HUES64 (cell line): ENCODE measurements around the gene GRAMD1B.

ENCODE experiments used
- H3K27ac ChIP-seq: 2 replicates; pipeline ENCODE4 v1.7.0; 2013; ENCODE audit warnings: low read depth, low read length, inconsistent platforms
- H3K27me3 ChIP-seq: 2 replicates; pipeline ENCODE4 v1.6.1; 2013; ENCODE audit warnings: mild to moderate bottlenecking, low read length; ENCODE audit not compliant: insufficient read depth
- H3K36me3 ChIP-seq: 2 replicates; pipeline ENCODE4 v1.6.1; 2013; ENCODE audit warnings: mild to moderate bottlenecking, low read length; ENCODE audit not compliant: insufficient read depth
- H3K4me1 ChIP-seq: 2 replicates; pipeline ENCODE4 v1.6.1; 2013; ENCODE audit warnings: mild to moderate bottlenecking, low read length, moderate library complexity; ENCODE audit not compliant: insufficient read depth
- H3K4me3 ChIP-seq: 2 replicates; pipeline ENCODE4 v1.5.1; 2013; ENCODE audit warnings: mild to moderate bottlenecking, low read length, moderate library complexity
- H3K9ac ChIP-seq: 2 replicates; pipeline ENCODE4 v1.6.1; 2013; ENCODE audit warnings: mild to moderate bottlenecking, low read depth, low read length
- H3K9me3 ChIP-seq: 2 replicates; pipeline ENCODE4 v1.6.1; 2013; ENCODE audit warnings: low read depth, low read length; ENCODE audit not compliant: insufficient read depth
- WGBS: fragments of 150-250, 120-280 bp; methylation state at CpG from one replicate; pipeline ENCODE4 v1.1.7; 2013; ENCODE audit warnings: missing lambda C conversion rate; 5-methylcytosine and 5-hydroxymethylcytosine counted together

GRAMD1B gene

DNA sequence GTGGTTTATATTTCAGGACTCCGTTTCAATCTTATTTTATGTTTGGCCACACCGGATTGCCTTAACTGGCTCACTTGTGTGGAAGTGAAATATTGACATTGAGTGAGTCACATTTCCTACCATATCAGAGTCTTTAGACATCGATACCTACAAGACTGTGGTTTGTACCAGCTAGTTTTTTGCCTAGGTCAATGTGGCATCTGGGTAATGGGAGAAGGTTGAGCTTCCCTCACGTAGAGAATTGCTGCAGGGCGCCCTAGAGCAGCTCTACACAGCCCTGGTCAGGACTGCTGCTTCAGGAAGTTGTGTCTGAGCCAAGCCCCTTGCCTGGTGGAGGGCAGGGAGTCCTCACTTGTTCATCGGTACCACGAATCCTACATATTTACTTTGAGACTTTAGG lies 1.6 kb downstream of the GRAMD1B start:
- Histone ChIP-seq H3K4me1 (peaks cover 35% of the 10 kb centered on the region), H3K36me3 (no peaks in the 10 kb centered on the region), H3K27ac (no peak overlapping the region), H3K27me3 (peaks cover 41% of the 10 kb centered on the region), H3K9me3 (no peaks in the 10 kb centered on the region), H3K4me3 (peak overlapping the region; percentile 70), H3K9ac (no peak overlapping the region)
- WGBS = 68% methylated on average over 7 of the region's 7 CpGs

DNA sequence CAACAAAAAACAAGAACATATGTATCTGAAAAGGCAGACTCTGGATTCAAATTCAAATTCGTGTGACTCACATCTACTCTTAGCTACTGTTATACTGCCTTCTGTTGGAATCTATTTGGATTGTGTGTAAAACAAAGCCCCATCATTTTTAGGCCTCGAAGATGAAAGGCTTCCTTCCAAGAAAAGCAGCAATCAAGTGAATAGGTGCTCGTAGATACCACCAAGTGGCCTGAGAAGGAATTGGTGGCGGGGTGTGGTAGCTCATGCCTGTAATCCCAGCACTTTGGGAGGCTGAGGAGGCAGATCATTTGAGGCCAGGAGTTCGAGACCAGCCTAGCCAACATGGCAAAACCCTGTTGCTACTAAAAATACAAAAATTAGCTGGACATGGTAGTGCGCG lies 4.2 kb downstream of the GRAMD1B start:
- 86% methylated on average over 6 of the region's 7 CpGs for WGBS
- H3K36me3 ChIP-seq = no peaks in the 10 kb centered on the region
- H3K27ac ChIP-seq = no peak overlapping the region
- H3K9me3 ChIP-seq = no peaks in the 10 kb centered on the region
- no peak overlapping the region for H3K4me3 ChIP-seq
- peaks cover 40% of the 10 kb centered on the region for H3K4me1 ChIP-seq
- peaks cover 15% of the 10 kb centered on the region for H3K27me3 ChIP-seq
- no peak overlapping the region for H3K9ac ChIP-seq

DNA sequence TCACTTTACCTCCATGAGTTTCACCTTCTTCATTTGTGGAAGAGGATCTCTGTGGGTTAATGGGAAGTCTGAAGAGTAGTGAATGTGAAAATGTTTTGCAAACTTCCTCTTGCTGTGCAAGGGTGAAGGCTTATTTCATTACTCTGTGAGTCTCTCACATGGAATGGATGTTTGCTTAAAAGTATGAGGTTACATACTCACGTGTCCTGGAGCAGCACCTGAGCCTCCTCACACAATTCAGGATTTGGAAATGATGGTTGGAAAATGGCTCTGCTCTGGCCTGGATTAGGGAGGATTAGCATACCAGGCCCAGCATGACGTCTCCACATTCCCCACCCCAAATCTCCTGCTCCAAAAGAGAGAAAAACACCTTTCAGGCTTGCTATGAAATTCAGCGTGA lies 4.8 kb downstream of the GRAMD1B start:
- peak overlapping the region; percentile 46; the same call in 1 of the 2 replicates for H3K27ac ChIP-seq
- H3K4me3 ChIP-seq = no peak overlapping the region
- H3K4me1 ChIP-seq = peaks cover 34% of the 10 kb centered on the region

GRCh38 chr11:123437236-123437979 lies 7.3 kb downstream of the GRAMD1B start:
- WGBS = 88% methylated on average over 8 of the region's 9 CpGs
- Histone ChIP-seq H3K4me3 (no peak overlapping the region), H3K4me1 (peaks cover 27% of the 10 kb centered on the region), H3K36me3 (no peaks in the 10 kb centered on the region), H3K27me3 (no peaks in the 10 kb centered on the region), H3K9me3 (no peaks in the 10 kb centered on the region), H3K9ac (no peak overlapping the region), H3K27ac (no peak overlapping the region)

More for the DNA sequence above, 4.8 kb downstream of the GRAMD1B start:
- 27% methylated on average over 2 of the region's 3 CpGs for WGBS
- no peaks in the 10 kb centered on the region for H3K9me3 ChIP-seq
- H3K36me3 ChIP-seq = no peaks in the 10 kb centered on the region
- H3K9ac ChIP-seq = no peak overlapping the region; the same call in 1 of the 2 replicates
- H3K27me3 ChIP-seq = peaks cover 13% of the 10 kb centered on the region

DNA sequence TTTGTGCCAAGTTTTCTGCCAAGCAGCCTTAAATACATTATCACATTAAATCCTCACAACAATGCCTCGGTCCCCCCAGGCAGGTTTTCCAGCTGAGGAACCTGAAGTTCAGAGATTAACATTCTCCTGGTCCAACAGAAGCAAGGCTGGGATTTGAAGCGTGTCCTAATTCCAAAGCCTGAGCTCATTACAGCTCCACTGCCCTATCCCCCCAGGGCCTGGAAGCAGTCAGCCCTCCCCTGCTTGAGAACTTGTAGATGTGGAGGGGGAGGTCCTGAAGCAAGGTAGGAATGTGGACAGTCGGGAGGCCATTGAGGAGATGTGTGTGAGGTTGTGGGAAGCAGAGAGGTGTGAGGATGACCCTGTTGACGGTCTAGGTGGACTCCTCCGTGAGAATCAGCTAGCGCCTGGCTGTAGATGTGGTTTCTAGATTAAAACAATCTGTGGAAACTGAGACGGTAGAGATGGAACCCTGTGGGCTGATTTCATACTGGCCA lies 8.1 kb downstream of the GRAMD1B start:
- Histone ChIP-seq H3K36me3 (no peaks in the 10 kb centered on the region), H3K9ac (no peak overlapping the region), H3K9me3 (no peaks in the 10 kb centered on the region), H3K27ac (no peak overlapping the region), H3K4me1 (peaks cover 27% of the 10 kb centered on the region), H3K27me3 (no peaks in the 10 kb centered on the region), H3K4me3 (no peak overlapping the region)
- 67% methylated on average over 7 of the region's 7 CpGs for WGBS

- Histone ChIP-seq H3K4me3 (no peak overlapping the region), H3K9ac (no peak overlapping the region), H3K27me3 (no peaks in the 10 kb centered on the region), H3K9me3 (no peaks in the 10 kb centered on the region), H3K4me1 (peaks cover 31% of the 10 kb centered on the region), H3K27ac (no peak overlapping the region), H3K36me3 (no peaks in the 10 kb centered on the region)
- 94% methylated on average over 4 of the region's 4 CpGs for WGBS
Observed at GRCh38 chr11:123439616-123440015, 9.5 kb downstream of the GRAMD1B start.

- Histone ChIP-seq H3K9ac (no peak overlapping the region), H3K9me3 (no peaks in the 10 kb centered on the region), H3K27me3 (no peaks in the 10 kb centered on the region), H3K4me1 (peaks cover 26% of the 10 kb centered on the region), H3K4me3 (no peak overlapping the region), H3K36me3 (0 out of 2 replicates have a peak, but pooled peaks cover 2% of the 10 kb centered on the region), H3K27ac (no peak overlapping the region)
- 95% methylated on average over 5 of the region's 5 CpGs for WGBS
Observed at GRCh38 chr11:123441161-123441560, 11.1 kb downstream of the GRAMD1B start.

- WGBS = 87% methylated on average over 5 of the region's 5 CpGs
- Histone ChIP-seq H3K27ac (peak overlapping the region; percentile 90), H3K27me3 (no peaks in the 10 kb centered on the region)
Observed at GRCh38 chr11:123443851-123444623, 14.0 kb downstream of the GRAMD1B start.

GRCh38 chr11:123448823-123449222 lies 18.8 kb downstream of the GRAMD1B start:
- no peak overlapping the region for H3K4me3 ChIP-seq
- WGBS = 91% methylated on average over 8 of the region's 8 CpGs
- H3K36me3 ChIP-seq = 0 out of 2 replicates have a peak, but pooled peaks cover 2% of the 10 kb centered on the region
- no peaks in the 10 kb centered on the region for H3K9me3 ChIP-seq
- H3K4me1 ChIP-seq = peaks cover 18% of the 10 kb centered on the region; the same call in 1 of the 2 replicates
- H3K27ac ChIP-seq = no peak overlapping the region
- no peaks in the 10 kb centered on the region for H3K27me3 ChIP-seq
- H3K9ac ChIP-seq = no peak overlapping the region

More at GRCh38 chr11:123443851-123444623, 14.0 kb downstream of the GRAMD1B start:
- Histone ChIP-seq H3K9me3 (no peaks in the 10 kb centered on the region), H3K9ac (no peak overlapping the region), H3K4me3 (no peak overlapping the region), H3K36me3 (0 out of 2 replicates have a peak, but pooled peaks cover 2% of the 10 kb centered on the region), H3K4me1 (peaks cover 16% of the 10 kb centered on the region)

DNA sequence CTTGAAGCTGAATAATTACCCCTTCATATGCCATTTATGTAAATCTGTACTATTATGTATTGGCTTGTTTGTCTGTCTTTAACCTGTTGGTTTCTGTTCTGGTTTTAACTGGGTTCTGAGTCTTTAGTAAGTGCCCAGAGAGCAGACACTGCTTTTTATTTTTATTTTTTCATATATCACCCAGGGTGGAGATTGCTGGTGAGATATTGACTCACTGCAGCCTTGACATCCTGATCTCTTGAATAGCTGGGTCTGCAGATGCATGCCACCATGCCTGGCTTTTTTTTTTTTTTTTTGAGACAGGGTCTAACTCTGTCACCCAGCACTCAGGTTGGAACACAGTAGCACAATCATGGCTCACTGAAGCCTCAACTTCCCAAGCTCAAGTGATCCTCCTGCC lies 19.4 kb downstream of the GRAMD1B start:
- peaks cover 19% of the 10 kb centered on the region; the same call in 1 of the 2 replicates for H3K4me1 ChIP-seq
- no peaks in the 10 kb centered on the region for H3K9me3 ChIP-seq
- H3K4me3 ChIP-seq = no peak overlapping the region
- 0 out of 2 replicates have a peak, but pooled peaks cover 2% of the 10 kb centered on the region for H3K36me3 ChIP-seq
- no peak overlapping the region for H3K9ac ChIP-seq
- H3K27me3 ChIP-seq = no peaks in the 10 kb centered on the region
- H3K27ac ChIP-seq = no peak overlapping the region

- 93% methylated on average over 3 of the region's 3 CpGs for WGBS
- Histone ChIP-seq H3K4me3 (no peak overlapping the region), H3K9me3 (no peaks in the 10 kb centered on the region), H3K9ac (no peak overlapping the region), H3K4me1 (0 out of 2 replicates have a peak, but pooled peaks cover 15% of the 10 kb centered on the region), H3K27ac (no peak overlapping the region), H3K36me3 (0 out of 2 replicates have a peak, but pooled peaks cover 1% of the 10 kb centered on the region), H3K27me3 (no peaks in the 10 kb centered on the region)
Observed at GRCh38 chr11:123450623-123451022, 20.6 kb downstream of the GRAMD1B start.
